NCI-H748 (cell line): ENCODE measurements around the gene ATF7IP2.
"Not testable (repeated sequence)": the region's sequence is repeated elsewhere in the genome, so short reads cannot be mapped to it uniquely, and the experiment has no call there.

Experiments
- DNase-seq: peaks from one replicate; lab custom pipeline; 2025; ENCODE audit not compliant: unreplicated experiment; lab: John Stamatoyannopoulos, UW

The ATF7IP2 gene

GRCh38 chr16:10385725-10386516, at the start of gene ATF7IP2:
TSS of gene ATF7IP2 (plus strand) at chr16:10386061. CDS start at chr16:10430621, 44,560 bp downstream.
- no peak for DNase-seq

DNA sequence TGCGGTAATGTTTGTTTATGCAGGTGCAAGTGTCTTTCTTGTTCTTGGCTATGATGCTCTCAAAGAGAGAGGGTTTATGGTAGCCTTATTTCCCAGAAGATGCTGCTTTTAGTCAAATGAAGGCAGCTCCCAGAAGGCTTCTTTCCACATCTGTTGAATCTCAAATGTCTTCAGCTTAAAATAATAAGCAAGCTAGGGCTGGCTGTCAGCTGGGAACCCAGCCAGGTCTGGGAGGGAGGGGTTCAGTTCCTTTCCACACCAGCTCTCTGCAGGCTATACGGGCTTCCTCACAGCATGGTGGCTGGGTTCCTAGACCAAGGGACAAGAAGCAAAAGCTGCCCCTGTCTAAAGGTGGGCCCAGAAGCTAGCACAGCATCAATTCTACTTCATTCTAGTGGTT, 47.4 kb upstream of the ATF7IP2 start:
- DNase-seq, result no peak

DNA sequence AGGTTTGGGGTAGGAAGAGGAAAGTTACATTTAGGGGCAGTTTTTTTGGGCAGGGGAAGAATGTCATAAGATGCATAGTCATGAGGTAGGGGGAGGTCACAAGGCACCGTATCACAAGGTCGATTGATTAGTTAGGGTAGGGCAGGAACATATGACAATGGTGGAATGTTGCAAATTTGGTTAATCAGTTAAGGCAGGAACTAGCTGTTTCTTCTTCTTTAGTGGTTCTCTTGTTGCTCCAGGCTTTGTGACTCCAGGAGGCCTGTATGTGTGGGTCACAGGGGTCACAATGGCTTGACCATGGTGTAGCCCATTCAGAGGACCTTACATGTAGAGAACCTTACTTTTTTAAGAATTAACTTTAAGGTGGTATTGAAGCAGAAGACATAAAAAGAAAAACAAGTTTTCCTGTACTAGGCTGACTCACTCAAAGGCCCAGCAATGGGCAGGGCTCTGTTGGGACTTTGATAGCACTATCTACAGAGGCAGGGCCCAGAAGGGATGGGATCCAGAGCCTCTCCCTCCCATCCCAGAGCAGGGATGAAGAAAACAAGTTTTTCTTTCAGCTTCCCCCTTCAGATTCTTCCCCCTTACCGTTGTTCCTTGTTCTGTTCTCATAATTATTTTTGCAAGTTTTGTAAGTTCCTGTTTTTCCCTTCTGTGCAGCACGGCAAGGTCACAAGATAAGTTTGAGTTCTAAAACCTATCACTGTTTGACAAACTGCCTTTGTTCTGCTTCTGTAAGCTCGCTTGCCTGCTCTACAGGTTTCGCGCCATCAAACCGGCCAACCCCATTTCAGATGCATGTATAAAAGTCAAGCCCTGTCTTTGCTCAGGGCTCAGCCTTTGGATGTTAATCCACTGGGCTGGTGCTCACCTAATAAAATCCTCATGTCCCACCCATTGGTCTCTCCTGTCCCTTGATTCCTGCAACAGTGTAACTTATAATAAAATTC, 45.8 kb upstream of the ATF7IP2 start:
- DNase-seq, result no peak

- DNase-seq, result no peak
Measured at GRCh38 chr16:10343124-10343760, 42.6 kb upstream of the ATF7IP2 start.

DNA sequence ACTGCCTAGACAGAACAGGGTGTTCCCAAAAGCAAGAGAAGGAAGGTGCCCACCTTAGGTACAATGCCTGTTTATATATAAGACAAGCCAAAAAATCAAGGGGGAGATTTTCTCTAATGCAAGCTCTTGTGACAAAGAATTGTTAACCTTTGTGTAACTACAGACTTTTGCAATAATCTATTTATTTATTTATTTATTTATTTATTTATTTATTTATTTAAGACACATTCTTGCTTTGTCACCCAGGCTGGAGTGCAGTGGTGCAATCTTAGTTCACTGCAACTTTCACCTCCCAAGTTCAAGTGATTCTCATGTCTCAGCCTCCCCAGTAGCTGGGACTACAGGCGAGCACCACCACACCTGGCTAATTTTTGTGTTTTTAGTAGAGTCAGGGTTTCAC, 41.2 kb upstream of the ATF7IP2 start:
- not testable (repeated sequence) for DNase-seq

- DNase-seq, result no peak
Measured at GRCh38 chr16:10345629-10346028, 40.2 kb upstream of the ATF7IP2 start.

DNA sequence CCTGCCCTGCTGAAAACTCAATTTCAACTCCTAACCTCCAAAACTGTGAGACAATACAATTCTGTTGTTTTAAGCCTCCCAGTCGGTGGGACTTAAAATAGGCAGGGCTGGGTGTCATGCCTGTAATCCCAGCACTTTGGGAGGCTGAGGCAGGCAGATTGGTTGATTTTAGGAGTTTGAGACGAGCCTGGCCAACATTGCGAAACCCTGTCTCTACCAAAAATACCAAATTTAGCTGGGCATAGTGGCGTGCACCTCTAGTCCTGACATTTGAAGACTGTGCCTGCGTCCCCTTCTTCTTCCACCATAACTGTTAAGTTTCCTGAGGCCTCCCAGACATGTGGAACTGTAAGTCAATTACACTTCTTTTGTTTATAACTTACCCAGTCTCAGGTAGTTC, 36.0 kb upstream of the ATF7IP2 start:
- DNase-seq, result no peak

DNA sequence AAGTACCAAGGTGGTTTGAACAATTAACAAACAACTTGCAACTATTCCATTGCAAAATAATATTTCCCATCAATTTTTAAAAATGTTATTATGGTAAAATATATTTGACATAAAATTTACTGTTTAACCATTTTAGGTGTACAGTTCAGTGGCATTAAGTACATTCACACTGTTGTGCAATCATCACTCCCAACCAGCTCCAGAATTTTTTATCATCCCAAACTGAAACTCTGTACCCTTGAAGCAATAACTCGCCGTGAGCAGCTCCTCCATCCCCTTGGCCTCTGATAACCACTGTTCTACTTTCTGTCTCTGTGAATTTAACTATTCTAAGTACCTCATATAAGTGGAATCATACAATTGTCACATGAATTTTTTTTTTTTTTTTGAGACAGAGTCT, 33.6 kb upstream of the ATF7IP2 start:
- no peak for DNase-seq

- no peak for DNase-seq
Measured at GRCh38 chr16:10355589-10355988, 30.3 kb upstream of the ATF7IP2 start.

DNA sequence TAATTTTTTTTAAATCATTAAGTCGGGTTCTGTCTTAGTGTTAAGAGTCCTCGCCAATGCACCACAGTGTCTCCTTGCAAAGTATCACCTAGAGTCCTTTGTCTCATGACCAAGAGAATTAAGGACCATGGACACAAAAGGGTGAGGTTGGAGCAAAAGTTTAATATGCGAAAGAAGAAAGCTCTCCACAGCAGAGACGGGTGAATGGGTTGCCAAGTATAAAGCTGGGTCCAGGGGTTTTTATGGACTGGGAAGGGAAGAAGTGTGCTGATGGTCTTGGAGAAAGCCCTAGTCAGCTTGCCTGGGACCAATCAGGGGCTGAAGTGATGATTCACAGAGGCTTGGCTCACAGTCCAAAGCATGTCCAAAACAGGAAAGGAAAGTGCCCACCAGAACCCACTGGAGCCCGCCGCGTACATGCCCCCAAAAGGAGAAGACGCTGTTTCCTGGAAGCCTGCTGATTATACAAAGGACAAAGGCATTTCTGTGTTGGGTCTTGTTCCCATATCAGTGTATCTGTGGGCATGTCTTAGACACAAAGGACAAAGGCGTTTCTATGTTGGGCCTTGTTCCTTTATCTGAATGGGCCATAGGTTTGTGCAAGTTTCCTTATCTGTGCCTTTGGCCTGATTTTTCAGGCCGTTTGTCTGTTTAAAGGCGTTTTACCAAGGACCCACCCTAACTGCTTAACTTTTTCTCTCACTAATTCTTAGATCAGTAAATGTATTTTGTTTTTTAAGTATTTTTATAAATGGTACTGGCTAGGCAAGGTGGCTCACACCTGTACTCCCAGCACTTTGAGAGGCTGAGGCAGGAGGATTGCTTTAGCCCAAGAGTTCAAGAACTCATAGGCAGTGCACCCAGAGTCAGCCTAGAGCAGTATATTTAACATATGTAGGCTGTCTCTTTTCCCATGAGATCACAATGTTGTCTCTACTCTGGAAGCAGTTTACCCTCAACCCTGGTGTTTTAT, 28.7 kb upstream of the ATF7IP2 start:
- no peak for DNase-seq

DNA sequence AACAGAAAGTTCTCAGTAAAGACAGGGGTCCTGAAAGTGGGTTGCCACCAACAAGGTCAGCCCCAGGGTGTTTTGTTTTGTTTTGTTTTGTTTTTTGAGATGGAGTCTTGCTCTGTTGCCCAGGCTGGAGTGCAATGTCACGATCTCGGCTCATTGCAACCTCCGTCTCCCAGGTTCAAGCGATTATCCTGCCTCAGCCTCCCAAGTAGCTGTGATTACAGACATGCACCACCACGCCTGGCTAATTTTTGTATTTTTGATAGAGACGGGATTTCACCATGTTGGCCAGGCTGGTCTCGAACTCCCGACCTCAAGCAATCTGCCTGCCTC, 24.1 kb upstream of the ATF7IP2 start:
- DNase-seq, result not testable (repeated sequence)

DNA sequence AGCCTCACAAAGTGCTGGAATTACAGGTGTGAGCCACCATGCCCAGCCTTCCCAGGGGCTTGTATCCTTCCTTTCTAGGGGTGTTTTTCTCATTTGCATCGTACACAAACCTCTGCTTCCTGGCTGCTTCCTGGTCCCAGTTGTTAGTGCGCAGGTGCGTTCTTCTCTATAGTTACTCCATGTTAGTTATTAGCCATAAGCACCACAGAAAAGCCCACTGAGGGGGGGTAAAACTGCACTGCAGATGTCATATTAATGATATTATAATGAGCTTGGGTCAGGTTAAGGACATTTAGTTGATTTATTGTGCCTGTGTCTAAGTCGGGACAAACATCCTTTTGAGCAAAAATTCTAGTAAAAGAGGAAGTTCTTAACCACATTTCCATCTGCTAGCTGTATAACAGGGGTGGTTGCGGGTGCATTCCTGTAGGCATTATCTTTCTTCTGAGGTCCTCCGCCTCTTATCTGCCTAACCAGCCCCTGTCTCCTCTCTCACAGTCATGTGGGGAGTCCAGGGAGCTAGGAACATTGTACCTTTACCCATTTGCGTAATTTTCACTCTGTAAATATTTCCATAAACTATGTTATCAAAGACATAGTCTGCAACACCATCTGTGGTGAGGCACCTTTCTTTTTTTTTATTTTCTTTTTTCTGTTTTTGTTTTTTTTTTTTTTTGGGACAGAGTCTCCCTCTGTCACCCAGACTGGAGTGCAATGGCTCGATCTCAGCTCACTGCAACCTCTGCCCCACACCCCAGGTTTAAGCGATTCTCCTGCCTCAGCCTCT, 23.6 kb upstream of the ATF7IP2 start:
- DNase-seq, result no peak

- DNase-seq, result not testable (repeated sequence)
Measured at GRCh38 chr16:10362864-10363197, 23.0 kb upstream of the ATF7IP2 start.

GRCh38 chr16:10366619-10367018, 19.2 kb upstream of the ATF7IP2 start:
- DNase-seq, result not testable (repeated sequence)

- no peak for DNase-seq
Measured at GRCh38 chr16:10367616-10368188, 18.2 kb upstream of the ATF7IP2 start.

- DNase-seq, result peak; percentile 9
Measured at GRCh38 chr16:10368969-10369551, 16.8 kb upstream of the ATF7IP2 start.

DNA sequence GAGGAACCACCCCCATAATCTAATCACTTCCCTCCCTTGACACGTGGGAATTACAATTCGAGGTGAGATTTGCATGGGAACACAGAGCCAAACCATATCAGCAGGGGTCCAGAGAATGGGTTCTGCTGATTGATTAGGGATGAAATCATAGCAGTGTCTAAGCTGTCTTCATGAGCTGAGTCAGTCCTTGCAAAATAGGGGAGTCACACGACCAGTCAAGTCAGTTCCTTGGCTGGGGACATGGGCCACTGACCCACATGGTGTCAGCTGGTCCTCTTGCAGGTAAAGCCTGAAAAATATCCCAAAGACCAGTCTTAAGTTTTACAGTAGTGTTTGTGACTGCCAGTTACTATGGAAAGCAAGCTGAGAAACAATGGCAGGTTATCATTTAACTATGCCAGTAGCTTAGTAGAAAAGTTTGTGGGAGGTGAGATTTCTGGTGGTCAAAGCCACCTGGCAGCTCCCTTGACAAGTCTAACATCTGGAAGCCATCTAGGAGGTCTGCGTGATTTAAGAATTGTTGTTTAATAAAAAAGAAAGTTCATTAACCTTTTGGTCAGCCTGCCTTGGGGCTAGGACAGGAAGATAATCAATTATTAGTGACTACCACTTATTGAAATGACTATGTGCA, 15.7 kb upstream of the ATF7IP2 start:
- DNase-seq, result no peak

GRCh38 chr16:10371592-10371991, 14.3 kb upstream of the ATF7IP2 start:
- no peak for DNase-seq

DNA sequence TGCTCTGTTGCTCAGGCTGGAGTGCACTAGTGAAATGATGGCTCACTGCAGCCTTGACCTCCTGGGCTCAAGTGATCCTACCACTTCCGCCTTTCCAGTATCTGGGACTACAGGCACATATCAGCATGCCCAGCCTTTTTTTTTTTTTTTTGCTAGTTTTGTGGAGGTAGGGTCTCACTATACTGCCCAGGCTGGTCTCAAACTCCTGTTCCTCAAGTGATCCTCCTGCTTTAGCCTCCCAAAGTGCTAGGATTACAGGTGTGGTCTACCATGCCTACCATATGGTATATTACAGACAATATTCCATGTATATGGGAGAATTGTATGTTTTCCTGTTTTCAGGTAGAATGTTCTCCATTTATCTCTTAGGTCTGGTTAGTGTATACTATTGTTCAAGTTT, 12.3 kb upstream of the ATF7IP2 start:
- DNase-seq, result no peak
